Aorta (tissue), 5 donors: ENCODE measurements around the gene SKI. TPM values are rescaled to one million over a fixed set of nuclear protein-coding genes. Genes with fewer than 3 reads are reported as not detected.

Source experiments
- ATAC-seq: fragments of 200-7000 bp; cut with Tn5 transposase; one replicate; pipeline ENCODE4 v1.9.1; 2022; ENCODE audit warnings: moderate library complexity; ENCODE audit not compliant: low FRiP score
- DNase-seq, 2 donors: peaks; one replicate each; pipeline ENCODE4 v3.0.0-alpha.2; 2020
- H3K27ac ChIP-seq, 2 donors: one replicate each; pipeline ENCODE4 v1.5.1; 2013; ENCODE audit warnings: low read length in 2 of 2, mild to moderate bottlenecking in 2 of 2, moderate library complexity in 2 of 2, control low read depth in 1 of 2, inconsistent platforms in 1 of 2, low read depth in 1 of 2
- H3K27me3 ChIP-seq, 2 donors: one replicate each; pipeline ENCODE4 v1.6.1; 2013; ENCODE audit warnings: control low read depth in 1 of 2, low read length in 1 of 2, mild to moderate bottlenecking in 1 of 2, moderate library complexity in 1 of 2; ENCODE audit not compliant: insufficient read depth in 2 of 2, control insufficient read depth in 1 of 2
- H3K36me3 ChIP-seq, 2 donors: one replicate each; pipeline ENCODE4 v1.6.1; 2013; ENCODE audit warnings: control low read depth in 1 of 2, low read length in 1 of 2, mild to moderate bottlenecking in 1 of 2; ENCODE audit not compliant: insufficient read depth in 2 of 2, control insufficient read depth in 1 of 2
- H3K4me1 ChIP-seq, 2 donors: one replicate each; pipeline ENCODE4 v1.6.1; 2013; ENCODE audit warnings: low read length in 2 of 2, control low read depth in 1 of 2, mild to moderate bottlenecking in 1 of 2, moderate library complexity in 1 of 2; ENCODE audit not compliant: insufficient read depth in 2 of 2, control insufficient read depth in 1 of 2
- H3K4me3 ChIP-seq, 2 donors: one replicate each; pipeline ENCODE4 v1.5.1; 2013; ENCODE audit warnings: low read length in 2 of 2, control low read depth in 1 of 2, mild to moderate bottlenecking in 1 of 2
- H3K9me3 ChIP-seq: one replicate; pipeline ENCODE4 v1.6.1; 2013; ENCODE audit warnings: mild to moderate bottlenecking, low read length; ENCODE audit not compliant: control insufficient read depth
- WGBS, 2 donors: extraction: QIAGEN DNeasy Blood & Tissue Kit; methylation state at CpG; one replicate each; pipeline ENCODE4 v1.1.7; 2013; 5-methylcytosine and 5-hydroxymethylcytosine counted together
- intact Hi-C, 2 donors: fragments of 100-400 bp; cut with DNase I; formaldehyde crosslinking; loops; one replicate each; pipeline versions ENCODE4 v1.14.2 to v1.15.0; 2022
- polyA plus RNA-seq, 2 donors: library from polyadenylated mRNA; stranded (reverse); fragments of 200-250 nt; gene quantifications; one replicate each; pipeline ENCODE4 v1.2.3, GENCODE V29; 2013
- total RNA-seq, 2 donors: library from RNA; stranded (reverse); fragmentation: NEBNext Ultra II Directional; extraction: Animal tissue kit (Norgen Biotek cat#: 25700); gene quantifications; one replicate each; pipeline ENCODE4 v1.2.1, GENCODE V29; 2021
- donor health status: healthy with polysubstance abuse.
- donor health status: Bipolar disorder and iron deficiency.
- donor health status: DM: no; HTN: no; CAD: no.
- donor health status: DM: no; HTN: no; CAD: no.
- donor health status: DM: yes; HTN: yes; CAD: no.

SKI gene
- total and polyA plus RNA-seq, 4 donors, result 20.7 to 129 (median 74.1) TPM

GRCh38 chr1:2221271-2221670 lies 6.8 kb upstream of the SKI start:
- intact Hi-C loops, result no loop called here
- Histone ChIP-seq H3K36me3 (no peaks in the 10 kb centered on the region), H3K4me1 (no peaks in the 10 kb centered on the region), H3K27me3 (no peaks in the 10 kb centered on the region), H3K9me3 (no peaks in the 10 kb centered on the region), H3K27ac (no peak overlapping the region), H3K4me3 (no peak overlapping the region)
- no peak for ATAC-seq
- DNase-seq, result no peak
- 83 to 87% methylated on average over 3 of the region's 3 CpGs for WGBS, 2 donors

GRCh38 chr1:2224170-2224584 lies 3.9 kb upstream of the SKI start:
- intact Hi-C loops, result no loop called here
- ATAC-seq (no peak), DNase-seq (no peak)
- no peaks in the 10 kb centered on the region for H3K36me3 ChIP-seq
- no peak overlapping the region for H3K27ac ChIP-seq
- no peaks in the 10 kb centered on the region for H3K27me3 ChIP-seq
- no peaks in the 10 kb centered on the region for H3K9me3 ChIP-seq
- WGBS, 2 donors, result 87 to 88% methylated on average over 7 of the region's 7 CpGs
- no peak overlapping the region for H3K4me3 ChIP-seq
- H3K4me1 ChIP-seq, result no peaks in the 10 kb centered on the region

- DNase-seq (no peak), ATAC-seq (no peak)
- H3K4me1 ChIP-seq, result no peaks in the 10 kb centered on the region
- 80 to 81% methylated on average over 18 of the region's 18 CpGs for WGBS, 2 donors
- H3K27ac ChIP-seq, result no peak overlapping the region
- intact Hi-C loops, result no loop called here
- no peaks in the 10 kb centered on the region for H3K27me3 ChIP-seq
- no peak overlapping the region for H3K4me3 ChIP-seq
- no peaks in the 10 kb centered on the region for H3K9me3 ChIP-seq
- H3K36me3 ChIP-seq, result no peaks in the 10 kb centered on the region
These were observed 3.3 kb upstream of the SKI start for GRCh38 chr1:2224631-2225428.

DNA sequence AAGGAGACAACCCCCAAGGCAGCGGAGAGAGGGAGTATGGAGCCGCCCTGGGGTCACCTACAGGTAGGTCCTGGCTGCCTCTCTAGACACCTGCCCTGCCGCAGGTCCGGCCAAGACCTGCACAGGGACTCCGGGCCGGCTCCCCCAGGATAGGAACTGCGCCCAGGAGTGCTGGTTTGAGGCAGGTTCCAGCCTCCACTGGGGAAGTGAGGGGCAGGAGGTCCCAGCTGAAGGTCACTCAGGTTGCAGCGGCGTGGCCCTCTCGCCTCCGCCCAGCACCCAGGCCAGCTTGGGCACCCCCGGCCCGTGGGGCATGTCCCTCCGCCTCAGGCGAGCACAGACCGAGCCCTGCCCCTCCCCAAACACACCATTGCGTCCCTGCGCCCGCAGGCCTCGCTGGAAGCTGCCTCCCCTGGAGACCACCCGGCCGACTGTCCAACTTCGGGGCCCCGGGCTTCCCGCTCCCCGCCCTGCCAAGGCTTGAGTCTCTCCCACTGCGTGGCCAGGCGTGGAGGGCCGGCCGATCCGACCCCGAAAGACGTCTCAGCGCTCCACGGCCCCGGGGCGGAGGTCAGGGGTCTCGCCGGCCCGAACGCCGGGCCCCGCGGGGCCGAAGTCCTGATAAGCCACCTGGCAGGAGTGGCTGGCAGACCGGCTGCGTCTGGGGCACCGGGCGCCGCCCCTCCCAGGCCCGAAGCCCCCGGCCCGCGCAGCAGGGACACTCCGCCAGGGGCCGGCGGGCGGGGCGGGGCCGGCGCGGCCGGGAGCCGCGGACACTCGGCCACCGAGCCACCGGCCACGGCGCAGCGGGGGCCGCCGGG lies 1.4 kb upstream of the SKI start:
- ATAC-seq, result no peak
- Histone ChIP-seq H3K27ac (peak overlapping the region; percentile 91 to 99), H3K27me3 (no peaks in the 10 kb centered on the region), H3K36me3 (no peaks in the 10 kb centered on the region), H3K4me3 (peak overlapping the region; percentile 55 to 91), H3K4me1 (no peaks in the 10 kb centered on the region), H3K9me3 (no peaks in the 10 kb centered on the region)
- WGBS, 2 donors, result 16 to 27% methylated on average over 49 to 73 of the region's 73 CpGs
- intact Hi-C loops, result loop anchor here (1.0 to 2.0 kb wide), 2 partner anchors 11 to 14 kb away; no protein-coding TSS in a partner anchor
- DNase-seq, result peak; percentile 62 to 85

GRCh38 chr1:2227346-2228156 lies 568 bp upstream of the SKI start:
- Histone ChIP-seq H3K27ac (peak overlapping the region; percentile 91 to 99), H3K9me3 (no peaks in the 10 kb centered on the region), H3K27me3 (no peaks in the 10 kb centered on the region), H3K36me3 (no peaks in the 10 kb centered on the region), H3K4me3 (peak overlapping the region; percentile 93), H3K4me1 (no peaks in the 10 kb centered on the region)
- intact Hi-C loops, result loop anchor here (1.0 to 2.0 kb wide), 3 partner anchors 12 to 23 kb away; no protein-coding TSS in a partner anchor
- WGBS, 2 donors, result 0% methylated on average over 29 to 129 of the region's 129 CpGs
- DNase-seq, result peak; percentile 98 to 99
- ATAC-seq, result peak; percentile 95

DNA sequence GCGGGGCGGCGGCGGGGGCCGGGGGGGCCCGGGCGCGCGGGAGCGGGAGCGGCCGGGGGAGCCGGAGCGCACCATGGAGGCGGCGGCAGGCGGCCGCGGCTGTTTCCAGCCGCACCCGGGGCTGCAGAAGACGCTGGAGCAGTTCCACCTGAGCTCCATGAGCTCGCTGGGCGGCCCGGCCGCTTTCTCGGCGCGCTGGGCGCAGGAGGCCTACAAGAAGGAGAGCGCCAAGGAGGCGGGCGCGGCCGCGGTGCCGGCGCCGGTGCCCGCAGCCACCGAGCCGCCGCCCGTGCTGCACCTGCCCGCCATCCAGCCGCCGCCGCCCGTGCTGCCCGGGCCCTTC lies 546 bp downstream of the SKI start:
- Histone ChIP-seq H3K4me1 (peaks cover 0 to 3% of the 10 kb centered on the region in 2 donors), H3K4me3 (peak overlapping the region; percentile 93), H3K27ac (peak overlapping the region; percentile 18 to 88), H3K27me3 (no peaks in the 10 kb centered on the region), H3K9me3 (no peaks in the 10 kb centered on the region), H3K36me3 (no peaks in the 10 kb centered on the region)
- WGBS, 2 donors, result 0 to 1% methylated on average over 25 to 50 of the region's 50 CpGs
- DNase-seq, result peak in 1 of 2 donors; percentile 80
- intact Hi-C loops, result loop anchor here in 1 of 2 donors (2.0 kb wide), 1 partner anchor 24 kb away; no protein-coding TSS in a partner anchor
- no peak for ATAC-seq

GRCh38 chr1:2229037-2229864 lies 1.1 kb downstream of the SKI start:
- Histone ChIP-seq H3K4me1 (peaks cover 0 to 3% of the 10 kb centered on the region in 2 donors), H3K36me3 (no peaks in the 10 kb centered on the region), H3K4me3 (peak overlapping the region; percentile 93), H3K9me3 (no peaks in the 10 kb centered on the region), H3K27ac (peak overlapping the region; percentile 80 to 88), H3K27me3 (no peaks in the 10 kb centered on the region)
- peak; percentile 81 to 89 for DNase-seq
- peak; percentile 13 for ATAC-seq
- intact Hi-C loops, result loop anchor here in 1 of 2 donors (2.0 kb wide), 1 partner anchor 24 kb away; no protein-coding TSS in a partner anchor
- 0 to 1% methylated on average over 73 to 77 of the region's 77 CpGs for WGBS, 2 donors
